NK-92 treated with Interleukin-12 subunit alpha and Interleukin-12 subunit beta, amount 100 ng/mL, for 24 hours (cell line): Measurements from ENCODE around the gene SRGAP1.
"Not testable (repeated sequence)": the region's sequence is repeated elsewhere in the genome, so short reads cannot be mapped to it uniquely, and the experiment has no call there.

Experiments used
- DNase-seq: peaks from one replicate; lab custom pipeline; 2025; lab: John Stamatoyannopoulos, UW

SRGAP1 gene

DNA sequence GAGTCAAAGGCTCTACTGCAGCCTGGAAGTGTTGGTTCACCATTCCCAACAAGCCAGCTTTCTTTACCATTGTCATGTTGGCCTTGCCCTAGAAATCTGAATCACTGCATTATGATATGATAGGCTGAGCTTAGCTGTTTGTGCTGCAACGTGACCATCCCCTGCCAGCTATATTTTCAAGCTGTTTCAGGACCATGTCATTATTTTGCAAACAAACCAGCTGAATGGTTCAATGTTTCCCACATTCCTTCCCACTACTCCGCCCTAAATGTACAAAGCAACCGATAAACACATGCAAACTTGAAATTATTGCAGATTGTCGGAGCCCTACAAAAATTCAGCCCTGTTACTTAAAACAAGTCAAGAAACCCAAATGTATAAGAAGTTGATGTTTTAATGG, 241.5 kb downstream of the SRGAP1 start:
- DNase-seq = no peak

DNA sequence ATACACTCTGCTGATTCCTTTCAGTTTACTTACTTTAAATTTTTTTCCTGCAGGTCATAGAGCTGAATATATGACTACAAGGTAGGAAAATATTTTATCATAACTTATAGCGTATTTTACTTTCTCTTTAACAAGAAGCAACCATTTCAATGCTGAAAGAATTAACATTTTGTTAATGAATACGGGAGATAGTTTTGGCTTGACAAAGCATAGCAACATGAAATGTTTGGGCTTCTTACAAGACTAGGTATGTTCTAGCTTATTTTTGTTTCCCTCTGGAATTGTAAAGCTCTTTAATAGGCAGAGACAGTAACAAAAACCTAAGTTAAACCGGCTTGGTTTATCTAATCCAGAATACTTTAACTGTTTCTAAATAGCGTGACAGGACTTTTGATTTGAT, 242.4 kb downstream of the SRGAP1 start:
- no peak for DNase-seq

GRCh38 chr12:64087761-64088160, 243.3 kb downstream of the SRGAP1 start:
- no peak for DNase-seq

DNA sequence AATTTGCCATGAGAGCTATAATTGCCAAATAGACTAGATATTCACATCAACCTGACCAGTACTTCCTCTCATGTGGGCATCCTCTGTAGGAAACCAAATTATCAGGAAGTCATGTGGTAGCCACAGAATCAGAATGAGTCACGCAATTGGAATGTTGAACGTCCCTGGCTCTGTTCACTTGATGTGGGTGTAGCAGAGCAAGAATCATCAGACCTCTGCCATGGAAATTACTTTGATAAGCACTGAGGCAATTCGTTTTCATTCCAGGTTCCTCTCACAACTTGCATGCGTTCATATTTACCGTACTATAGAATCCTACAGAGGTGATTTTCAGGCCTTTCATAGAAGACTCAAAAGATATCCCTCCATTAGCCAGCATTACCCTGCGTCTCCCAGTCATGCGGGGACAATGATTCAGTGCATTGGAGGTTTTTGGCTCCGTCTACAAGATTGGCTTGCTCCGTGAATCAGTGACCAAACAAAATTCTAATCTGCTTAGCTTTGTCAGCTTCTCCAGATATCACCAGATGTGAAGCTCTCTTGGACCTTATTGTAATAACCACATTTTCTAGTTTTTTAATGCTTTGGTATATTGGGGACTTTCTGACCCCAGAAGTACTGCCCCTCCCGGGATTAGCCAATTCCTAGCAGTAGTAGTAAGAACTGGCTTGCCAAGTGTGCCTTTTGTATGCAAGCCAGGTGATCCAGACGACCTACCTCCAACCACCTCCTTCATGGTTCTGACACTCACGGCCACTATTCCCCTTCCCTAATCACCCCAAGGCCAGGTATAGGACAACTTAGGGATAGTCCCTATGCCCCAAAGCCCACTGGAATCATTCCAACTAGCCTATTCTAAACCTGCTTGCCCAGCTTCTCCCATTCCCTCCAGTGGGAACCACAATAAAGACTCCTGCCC, 244.2 kb downstream of the SRGAP1 start:
- no peak for DNase-seq

- no peak for DNase-seq
Observed at GRCh38 chr12:64090047-64090446, 245.5 kb downstream of the SRGAP1 start.

- no peak for DNase-seq
Observed at GRCh38 chr12:64091186-64091585, 246.7 kb downstream of the SRGAP1 start.

DNA sequence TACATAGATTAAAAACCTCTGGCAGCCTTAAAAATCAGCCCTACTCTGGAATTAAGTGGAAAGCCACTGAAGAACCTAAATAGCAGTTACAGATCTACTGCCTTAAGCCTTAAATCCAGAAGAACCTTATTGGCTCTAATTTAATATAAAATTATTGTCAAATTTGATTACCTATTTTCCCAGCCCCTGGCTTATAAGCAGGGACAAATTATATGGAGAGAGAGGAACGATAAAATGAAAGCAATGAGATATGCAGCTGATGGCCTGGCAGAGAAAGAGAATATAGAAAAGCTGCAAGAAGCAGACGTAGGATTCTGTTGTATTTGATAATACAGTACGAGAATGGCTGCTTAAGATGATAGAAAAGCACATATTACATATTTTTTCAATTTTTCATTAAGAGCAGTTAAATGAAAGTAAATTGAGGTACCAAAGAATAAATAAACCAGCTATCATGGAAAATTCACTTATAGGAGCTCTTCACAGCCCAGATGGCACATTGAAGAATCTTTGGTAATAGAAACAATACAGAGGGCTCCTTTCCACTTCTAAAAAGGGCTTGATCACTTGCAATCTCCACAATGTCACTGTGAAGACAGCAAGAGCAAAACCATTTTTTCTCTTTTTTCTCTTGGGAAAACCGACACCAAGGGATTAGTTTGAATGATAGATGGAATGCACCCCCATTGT, 248.2 kb downstream of the SRGAP1 start:
- DNase-seq = no peak

GRCh38 chr12:64093689-64094088, 249.2 kb downstream of the SRGAP1 start:
- DNase-seq = no peak

DNA sequence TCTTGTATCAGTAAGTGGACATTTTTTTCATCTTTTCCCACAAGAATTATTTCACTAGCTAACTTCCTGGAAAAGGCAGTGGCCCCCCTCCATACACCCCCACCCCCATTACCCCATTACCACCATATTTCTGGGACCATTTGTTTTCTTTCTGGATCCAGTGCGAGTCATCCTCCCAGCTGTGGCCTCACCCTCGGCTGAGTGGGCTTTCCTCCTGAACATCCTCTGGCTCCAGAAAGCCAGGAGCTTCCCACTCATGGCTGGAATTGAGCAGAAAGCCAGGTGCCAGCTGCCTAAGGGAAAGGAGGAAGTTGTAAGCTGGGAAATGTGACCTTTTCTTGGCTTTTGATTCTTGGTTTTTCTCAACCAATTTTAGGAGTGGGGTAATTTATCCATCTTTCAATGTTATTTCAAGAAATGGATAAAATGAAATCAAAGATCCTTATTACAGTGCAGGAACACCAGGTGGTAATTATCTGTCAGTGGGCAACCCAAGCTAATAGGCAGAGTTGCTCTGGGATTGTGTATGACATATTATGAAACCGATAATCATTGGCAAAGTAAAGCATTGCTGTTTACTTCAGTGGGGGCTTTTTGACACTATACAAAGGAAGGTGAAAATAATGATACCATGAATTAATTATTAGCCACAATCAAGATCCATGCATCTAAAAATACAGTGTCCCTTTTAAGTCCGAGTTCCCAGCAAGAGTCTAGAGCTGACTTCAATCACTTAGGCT, 253.0 kb downstream of the SRGAP1 start:
- DNase-seq = no peak

DNA sequence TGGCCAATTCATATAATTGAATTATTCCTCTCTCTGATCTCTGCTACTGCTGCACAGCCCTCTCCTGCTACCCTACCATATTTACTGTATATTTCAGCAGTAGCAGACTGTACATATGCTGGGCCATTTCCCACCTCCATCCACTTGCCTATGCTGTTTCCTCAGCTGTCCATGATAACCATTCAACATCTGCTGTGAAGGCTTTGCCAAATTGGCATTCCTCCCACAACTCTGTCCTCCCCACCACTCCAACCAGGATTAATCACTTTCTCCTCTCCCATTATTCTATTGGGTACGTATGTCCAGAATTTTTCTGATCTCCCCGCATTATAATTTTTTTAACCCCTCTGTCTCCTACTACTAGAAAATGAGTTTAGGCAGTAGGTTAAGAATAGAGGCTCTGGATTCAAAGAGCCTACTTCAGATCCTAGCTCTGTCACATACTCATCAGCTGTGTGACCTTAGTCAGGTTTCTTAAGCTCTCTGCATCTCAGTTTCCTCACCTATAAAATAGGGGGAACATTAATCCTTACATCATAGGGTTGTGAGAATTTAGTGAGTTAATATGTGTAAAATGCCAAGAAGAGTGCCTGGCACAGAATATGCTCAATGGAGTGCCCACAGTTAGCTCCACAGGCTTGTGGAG, 254.3 kb downstream of the SRGAP1 start:
- no peak for DNase-seq

- DNase-seq = no peak
Observed at GRCh38 chr12:64099397-64099796, 254.9 kb downstream of the SRGAP1 start.

- no peak for DNase-seq
Observed at GRCh38 chr12:64102339-64102738, 257.8 kb downstream of the SRGAP1 start.

DNA sequence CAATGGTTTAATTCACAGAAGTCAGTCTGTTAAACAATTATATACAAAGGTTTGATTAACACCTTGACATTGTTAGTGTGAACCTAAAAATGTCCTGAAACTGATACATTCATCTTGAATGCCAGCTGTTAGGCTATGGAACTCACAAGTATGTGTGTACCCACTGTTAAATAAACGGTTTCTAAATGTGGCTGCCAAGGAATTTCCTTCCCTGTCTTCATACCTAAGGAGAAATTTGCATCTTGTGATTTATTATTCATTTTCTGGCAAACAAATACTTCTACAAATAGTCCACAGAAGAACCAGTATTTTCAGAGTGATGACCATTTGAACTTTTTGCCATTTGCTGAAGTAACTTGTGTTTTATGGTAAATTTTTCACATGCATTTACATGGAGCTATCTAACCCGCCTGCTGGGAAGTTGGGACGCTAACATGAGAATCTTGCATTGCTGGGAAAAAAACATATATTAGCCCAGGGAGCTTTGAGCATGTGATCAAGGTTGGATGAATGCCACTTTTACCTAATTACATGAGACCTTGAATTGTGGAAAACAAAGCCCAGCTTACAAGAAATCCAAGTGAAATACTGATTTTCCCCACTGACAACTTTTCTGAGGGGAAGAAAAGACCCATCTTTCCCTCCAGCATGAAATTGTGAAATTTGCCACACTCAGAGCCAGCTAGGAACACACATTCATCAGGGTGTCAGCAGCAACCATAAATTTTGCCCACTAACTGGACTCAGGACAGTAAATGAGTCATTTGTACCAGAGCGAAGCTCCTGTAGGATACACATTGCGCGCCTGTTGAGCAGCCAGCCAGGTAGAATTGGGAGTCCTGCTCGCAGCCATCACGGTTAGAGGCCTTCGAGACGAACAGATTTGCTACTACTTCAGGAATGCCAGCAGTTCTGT, 259.6 kb downstream of the SRGAP1 start:
- no peak for DNase-seq

- DNase-seq = no peak
Observed at GRCh38 chr12:64105026-64105425, 260.5 kb downstream of the SRGAP1 start.

DNA sequence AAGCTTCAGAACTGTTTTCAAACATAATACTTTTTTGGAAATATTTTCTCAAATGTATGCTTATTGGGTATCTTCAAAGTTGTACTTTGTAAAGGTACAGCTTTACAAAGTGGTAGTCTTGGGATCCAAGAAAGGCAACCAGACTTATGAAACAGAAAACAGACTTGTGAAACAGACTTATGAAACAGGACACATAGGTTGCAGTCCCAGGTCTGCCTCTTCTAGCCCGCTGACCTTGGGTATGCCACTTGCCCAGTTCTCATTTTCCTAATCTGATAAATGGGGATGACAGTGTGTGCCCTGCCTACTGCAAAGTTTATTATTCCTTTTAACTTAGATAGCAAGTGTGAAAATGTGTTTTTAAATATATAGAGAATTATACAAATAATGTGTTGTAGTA, 263.3 kb downstream of the SRGAP1 start:
- DNase-seq = no peak

- no peak for DNase-seq
Observed at GRCh38 chr12:64109706-64110105, 265.2 kb downstream of the SRGAP1 start.

DNA sequence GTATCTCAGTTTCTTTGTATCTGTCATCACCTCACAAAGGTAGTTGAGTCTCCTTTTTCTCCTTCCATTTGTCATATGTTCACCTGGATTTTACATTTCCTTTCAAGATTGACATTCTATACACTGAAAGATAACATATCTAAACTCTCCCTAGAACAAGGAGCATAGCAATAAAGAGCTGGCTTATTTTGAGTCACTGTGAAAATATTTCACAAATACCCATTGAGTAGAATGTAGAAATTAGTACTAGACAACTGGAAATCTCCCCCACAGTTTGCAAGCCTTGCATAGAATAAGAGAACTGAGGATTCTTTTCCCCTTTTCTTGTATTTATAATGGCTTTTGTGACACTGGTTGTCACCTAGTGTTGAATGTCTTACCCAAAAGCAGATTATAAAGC, 266.4 kb downstream of the SRGAP1 start:
- no peak for DNase-seq

DNA sequence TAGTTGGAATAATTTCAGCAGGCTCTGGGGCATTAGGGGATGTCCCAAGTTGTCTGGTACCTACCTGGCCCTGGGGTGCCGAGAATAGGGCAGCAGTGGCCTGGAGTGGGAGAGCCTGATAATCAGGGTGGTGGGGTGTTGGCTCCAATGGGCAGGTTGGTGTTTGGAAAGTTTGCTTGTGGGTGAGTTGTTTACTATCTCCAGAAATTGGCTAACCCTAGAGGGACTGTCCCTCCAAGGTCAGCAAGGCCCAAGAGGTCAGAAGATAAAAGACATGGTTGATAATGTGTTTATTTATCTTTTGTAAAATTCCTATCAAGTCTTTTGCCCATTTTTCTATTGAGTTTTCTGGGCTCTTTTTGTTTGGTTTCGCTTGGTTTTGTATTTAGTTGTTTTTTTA, 272.5 kb downstream of the SRGAP1 start:
- DNase-seq = no peak

- no peak for DNase-seq
Observed at GRCh38 chr12:64120568-64120967, 276.1 kb downstream of the SRGAP1 start.

DNA sequence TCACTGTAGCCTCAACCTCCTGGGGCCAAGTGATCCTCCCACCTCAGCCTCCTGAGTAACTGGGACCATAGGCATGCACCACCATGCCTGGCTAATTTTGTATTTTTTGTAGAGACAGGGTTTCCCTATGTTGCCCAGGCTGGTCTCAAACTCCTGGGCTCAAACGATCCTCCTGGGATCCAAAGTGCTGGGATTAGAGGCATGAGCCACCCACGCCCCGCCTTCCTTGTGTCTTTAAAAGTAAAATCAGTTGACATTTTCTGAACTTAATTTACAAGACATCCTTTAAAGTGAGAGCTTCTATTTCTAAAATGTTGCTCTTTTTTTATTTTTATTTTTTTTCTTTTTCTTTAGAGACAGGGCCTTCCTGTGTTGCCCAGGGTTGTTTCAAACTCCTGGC, 276.6 kb downstream of the SRGAP1 start:
- not testable (repeated sequence) for DNase-seq

DNA sequence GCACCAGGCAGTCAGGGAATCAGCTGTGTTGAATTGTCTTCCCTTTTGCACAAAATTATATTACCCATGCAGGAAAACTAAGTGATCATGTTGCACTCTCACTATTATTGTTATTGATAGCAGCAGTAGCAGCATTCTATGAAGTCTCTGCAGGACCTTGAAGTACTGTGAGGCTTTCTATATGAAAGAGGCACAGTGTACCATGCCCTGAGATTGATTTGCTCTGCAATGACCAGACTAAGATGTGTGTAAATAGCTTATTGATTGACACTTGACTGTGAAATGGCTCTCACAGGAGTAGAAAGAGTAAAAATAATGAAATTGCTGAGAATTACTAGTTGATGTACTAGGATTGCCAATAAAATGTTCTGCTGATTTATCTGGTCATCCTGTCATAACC, 277.7 kb downstream of the SRGAP1 start:
- DNase-seq = no peak
